Neural cell (in vitro differentiated cells): Measurements from ENCODE around the gene GATAD1. TPM values are rescaled to one million over a fixed set of nuclear protein-coding genes. Genes with fewer than 3 reads are reported as not detected.

Source experiments
- H2AFZ ChIP-seq: fragments of 200-600, 300-800 bp; sonication (generic), shearing (Covaris generic); 2 replicates; pipeline ENCODE4 v1.6.0; 2014; ENCODE audit warnings: low read depth, mild to moderate bottlenecking, antibody characterized with exemption, low read length, moderate library complexity
- H3F3A ChIP-seq: fragments of 200-600 bp; shearing (Covaris generic); 2 replicates; pipeline ENCODE4 v1.6.1; 2016; ENCODE audit warnings: mild to moderate bottlenecking, moderate library complexity, mixed read lengths, antibody characterized with exemption, low read length; ENCODE audit not compliant: insufficient read depth, poor library complexity, severe bottlenecking
- H3K27ac ChIP-seq: fragments of 200-600, 300-800 bp; sonication (generic), shearing (Covaris generic); 2 replicates; pipeline ENCODE4 v1.5.1; 2014; ENCODE audit warnings: mild to moderate bottlenecking, low read length, moderate library complexity
- H3K27me3 ChIP-seq: fragments of 300-800, 200-600 bp; sonication (generic), shearing (Covaris generic); 2 replicates; pipeline ENCODE4 v1.6.0; 2014; ENCODE audit warnings: mild to moderate bottlenecking, low read depth, low read length, moderate library complexity; ENCODE audit not compliant: insufficient read depth
- H3K36me3 ChIP-seq: fragments of 300-800, 200-600 bp; sonication (generic), shearing (Covaris generic); 2 replicates; pipeline ENCODE4 v1.5.1; 2014; ENCODE audit warnings: mild to moderate bottlenecking, antibody characterized with exemption, low read length, moderate library complexity; ENCODE audit not compliant: insufficient read depth
- H3K4me2 ChIP-seq: fragments of 300-800, 200-600 bp; sonication (generic), shearing (Covaris generic); 2 replicates; pipeline ENCODE4 v1.6.0; 2014; ENCODE audit warnings: mild to moderate bottlenecking, low read length
- H3K4me3 ChIP-seq: fragments of 300-800, 200-600 bp; sonication (generic), shearing (Covaris generic); 2 replicates; pipeline ENCODE4 v1.5.1; 2014; ENCODE audit warnings: mild to moderate bottlenecking, low read length, moderate library complexity
- H3K79me2 ChIP-seq: fragments of 200-600 bp; shearing (Covaris generic); replicated peaks from 2 replicates; pipeline ENCODE4 v1.6.0; 2014; ENCODE audit warnings: mild to moderate bottlenecking, low read length, moderate library complexity; ENCODE audit not compliant: insufficient read depth
- H3K9ac ChIP-seq: fragments of 300-800, 200-600 bp; sonication (generic), shearing (Covaris generic); 2 replicates; pipeline ENCODE4 v1.6.1; 2016; ENCODE audit warnings: mild to moderate bottlenecking, low read length, mixed read lengths
- H3K9me2 ChIP-seq: fragments of 200-600 bp; shearing (Covaris generic); 2 replicates; pipeline ENCODE4 v1.6.1; 2016; ENCODE audit warnings: mild to moderate bottlenecking, low read length, mixed read lengths; ENCODE audit not compliant: insufficient read depth
- H3K9me3 ChIP-seq: fragments of 200-600, 300-800 bp; sonication (generic), shearing (Covaris generic); 2 replicates; pipeline ENCODE4 v1.6.1; 2016; ENCODE audit warnings: mild to moderate bottlenecking, mixed run types, low read length, moderate library complexity, mixed read lengths
- H4K20me1 ChIP-seq: fragments of 200-600 bp; shearing (Covaris generic); 2 replicates; pipeline ENCODE4 v1.6.1; 2016; ENCODE audit warnings: mild to moderate bottlenecking, mixed run types; ENCODE audit not compliant: insufficient read depth
- EP300 ChIP-seq: fragments of 450-650 bp; conservative IDR thresholded peaks from 2 replicates; pipeline ENCODE4 v1.6.1; 2014; ENCODE audit warnings: antibody characterized with exemption, mild to moderate bottlenecking, moderate library complexity; ENCODE audit not compliant: poor library complexity, severe bottlenecking
- EZH2 ChIP-seq: fragments of 200-600, 300-800 bp; shearing (Covaris generic), sonication (generic); IDR thresholded peaks from 2 replicates; pipeline ENCODE4 v1.6.1; 2014; ENCODE audit warnings: antibody characterized with exemption, low read length, borderline replicate concordance, mild to moderate bottlenecking; ENCODE audit not compliant: insufficient read depth, poor library complexity, severe bottlenecking
- MXI1 ChIP-seq: fragments of 450-650 bp; conservative IDR thresholded peaks from 2 replicates; pipeline ENCODE4 v1.6.1; 2014; ENCODE audit warnings: antibody characterized with exemption, mild to moderate bottlenecking; ENCODE audit not compliant: poor library complexity, severe bottlenecking
- POLR2AphosphoS5 ChIP-seq: IDR thresholded peaks from 2 replicates; pipeline ENCODE4 v1.6.1; 2012
- RAD21 ChIP-seq: fragments of 450-650 bp; conservative IDR thresholded peaks from 2 replicates; pipeline ENCODE4 v1.6.1; 2014; ENCODE audit warnings: antibody characterized with exemption, mild to moderate bottlenecking, moderate library complexity
- SMC3 ChIP-seq: fragments of 450-650 bp; conservative IDR thresholded peaks from 2 replicates; pipeline ENCODE4 v1.6.1; 2014; ENCODE audit warnings: antibody characterized with exemption, mild to moderate bottlenecking, moderate library complexity; ENCODE audit not compliant: poor library complexity
- TAF1 ChIP-seq: IDR thresholded peaks from 2 replicates; pipeline ENCODE4 v1.6.1; 2012; ENCODE audit warnings: low read depth
- polyA plus RNA-seq: library from polyadenylated mRNA; depleted of rRNA; stranded (reverse); fragments of >200 nt; gene quantifications from 2 replicates; pipeline ENCODE4 v1.2.3, GENCODE V29; 2014
- TF ChIP-seq, protein P1 (sequence below): fragments of 450-650 bp; IDR thresholded peaks from 2 replicates; pipeline ENCODE4 v1.5.1; 2014; ENCODE audit warnings: antibody characterized with exemption, mild to moderate bottlenecking, moderate library complexity; ENCODE audit not compliant: poor library complexity, severe bottlenecking
- TF ChIP-seq, protein P2 (sequence below): IDR thresholded peaks from 2 replicates; pipeline ENCODE4 v1.6.1; 2012; ENCODE audit warnings: borderline replicate concordance

GATAD1 gene
- polyA plus RNA-seq, 1 donor from 2014 or later, result 28.9 TPM

DNA sequence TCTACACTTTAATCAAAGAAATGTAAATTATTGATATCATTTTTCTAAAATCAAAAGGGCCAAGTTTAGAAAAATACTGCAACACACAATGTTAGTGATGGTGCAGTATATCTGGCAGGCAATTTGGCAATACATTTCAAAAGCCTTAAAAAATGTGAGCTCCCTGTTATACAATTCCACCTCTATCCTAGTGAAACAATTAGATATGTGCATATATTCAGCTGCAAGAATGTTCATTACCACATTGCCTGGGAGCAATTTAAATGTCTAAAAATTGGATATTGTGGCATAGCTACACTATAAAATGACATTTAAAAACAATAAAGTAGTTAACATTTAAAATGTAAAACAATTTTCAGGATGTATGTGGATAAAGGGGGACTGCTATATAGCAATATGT is 40.5 kb downstream of the GATAD1 start:
- H2AFZ ChIP-seq, result no peak overlapping the region
- H3K36me3 ChIP-seq, result peaks cover 20% of the 10 kb centered on the region

DNA sequence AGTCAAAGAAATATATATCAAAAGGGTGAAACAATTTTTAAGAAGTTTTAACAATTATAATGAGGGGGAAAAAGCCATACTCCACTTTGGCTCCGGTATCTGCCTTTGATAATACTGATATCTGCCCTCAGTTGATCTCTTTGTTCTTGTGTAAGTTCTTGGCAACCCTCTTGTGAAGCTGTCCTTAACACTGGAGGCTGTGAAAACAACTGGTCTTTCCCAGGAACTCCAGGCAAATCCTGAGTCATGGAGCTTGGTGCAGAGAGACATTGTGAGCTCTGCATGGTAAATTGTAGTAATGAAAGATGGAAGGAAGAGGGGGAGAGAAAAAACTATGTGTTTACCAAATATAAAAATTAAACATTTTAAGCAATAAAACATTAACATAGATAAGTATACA is 42.4 kb downstream of the GATAD1 start:
- no peak overlapping the region for H2AFZ ChIP-seq

More for the DNA sequence above, 40.5 kb downstream of the GATAD1 start:
- TF ChIP-seq POLR2AphosphoS5 (no peak), EP300 (no peak), RAD21 (no peak), EZH2 (no peak), MXI1 (no peak), SMC3 (no peak), TAF1 (no peak)
- TF ChIP-seq, protein P1, sequence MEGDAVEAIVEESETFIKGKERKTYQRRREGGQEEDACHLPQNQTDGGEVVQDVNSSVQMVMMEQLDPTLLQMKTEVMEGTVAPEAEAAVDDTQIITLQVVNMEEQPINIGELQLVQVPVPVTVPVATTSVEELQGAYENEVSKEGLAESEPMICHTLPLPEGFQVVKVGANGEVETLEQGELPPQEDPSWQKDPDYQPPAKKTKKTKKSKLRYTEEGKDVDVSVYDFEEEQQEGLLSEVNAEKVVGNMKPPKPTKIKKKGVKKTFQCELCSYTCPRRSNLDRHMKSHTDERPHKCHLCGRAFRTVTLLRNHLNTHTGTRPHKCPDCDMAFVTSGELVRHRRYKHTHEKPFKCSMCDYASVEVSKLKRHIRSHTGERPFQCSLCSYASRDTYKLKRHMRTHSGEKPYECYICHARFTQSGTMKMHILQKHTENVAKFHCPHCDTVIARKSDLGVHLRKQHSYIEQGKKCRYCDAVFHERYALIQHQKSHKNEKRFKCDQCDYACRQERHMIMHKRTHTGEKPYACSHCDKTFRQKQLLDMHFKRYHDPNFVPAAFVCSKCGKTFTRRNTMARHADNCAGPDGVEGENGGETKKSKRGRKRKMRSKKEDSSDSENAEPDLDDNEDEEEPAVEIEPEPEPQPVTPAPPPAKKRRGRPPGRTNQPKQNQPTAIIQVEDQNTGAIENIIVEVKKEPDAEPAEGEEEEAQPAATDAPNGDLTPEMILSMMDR, result no peak
- TF ChIP-seq, protein P2, sequence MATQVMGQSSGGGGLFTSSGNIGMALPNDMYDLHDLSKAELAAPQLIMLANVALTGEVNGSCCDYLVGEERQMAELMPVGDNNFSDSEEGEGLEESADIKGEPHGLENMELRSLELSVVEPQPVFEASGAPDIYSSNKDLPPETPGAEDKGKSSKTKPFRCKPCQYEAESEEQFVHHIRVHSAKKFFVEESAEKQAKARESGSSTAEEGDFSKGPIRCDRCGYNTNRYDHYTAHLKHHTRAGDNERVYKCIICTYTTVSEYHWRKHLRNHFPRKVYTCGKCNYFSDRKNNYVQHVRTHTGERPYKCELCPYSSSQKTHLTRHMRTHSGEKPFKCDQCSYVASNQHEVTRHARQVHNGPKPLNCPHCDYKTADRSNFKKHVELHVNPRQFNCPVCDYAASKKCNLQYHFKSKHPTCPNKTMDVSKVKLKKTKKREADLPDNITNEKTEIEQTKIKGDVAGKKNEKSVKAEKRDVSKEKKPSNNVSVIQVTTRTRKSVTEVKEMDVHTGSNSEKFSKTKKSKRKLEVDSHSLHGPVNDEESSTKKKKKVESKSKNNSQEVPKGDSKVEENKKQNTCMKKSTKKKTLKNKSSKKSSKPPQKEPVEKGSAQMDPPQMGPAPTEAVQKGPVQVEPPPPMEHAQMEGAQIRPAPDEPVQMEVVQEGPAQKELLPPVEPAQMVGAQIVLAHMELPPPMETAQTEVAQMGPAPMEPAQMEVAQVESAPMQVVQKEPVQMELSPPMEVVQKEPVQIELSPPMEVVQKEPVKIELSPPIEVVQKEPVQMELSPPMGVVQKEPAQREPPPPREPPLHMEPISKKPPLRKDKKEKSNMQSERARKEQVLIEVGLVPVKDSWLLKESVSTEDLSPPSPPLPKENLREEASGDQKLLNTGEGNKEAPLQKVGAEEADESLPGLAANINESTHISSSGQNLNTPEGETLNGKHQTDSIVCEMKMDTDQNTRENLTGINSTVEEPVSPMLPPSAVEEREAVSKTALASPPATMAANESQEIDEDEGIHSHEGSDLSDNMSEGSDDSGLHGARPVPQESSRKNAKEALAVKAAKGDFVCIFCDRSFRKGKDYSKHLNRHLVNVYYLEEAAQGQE, result no peak
- no peaks in the 10 kb centered on the region for H3K9me3 ChIP-seq
- H3F3A ChIP-seq, result no peaks in the 10 kb centered on the region
- no peaks in the 10 kb centered on the region for H3K9me2 ChIP-seq
- no peak overlapping the region for H3K4me3 ChIP-seq
- H3K27ac ChIP-seq, result no peak overlapping the region
- H3K4me2 ChIP-seq, result no peak overlapping the region
- H3K27me3 ChIP-seq, result no peaks in the 10 kb centered on the region
- H3K79me2 ChIP-seq, result no peaks in the 10 kb centered on the region
- H4K20me1 ChIP-seq, result no peaks in the 10 kb centered on the region
- no peak overlapping the region for H3K9ac ChIP-seq

More for the DNA sequence above, 42.4 kb downstream of the GATAD1 start:
- TF ChIP-seq, protein P1, result no peak
- TF ChIP-seq POLR2AphosphoS5, result no peak
- TF ChIP-seq EZH2, result no peak
- Histone ChIP-seq H3F3A (no peaks in the 10 kb centered on the region), H3K4me2 (no peak overlapping the region), H3K9me3 (no peaks in the 10 kb centered on the region), H3K27me3 (no peaks in the 10 kb centered on the region), H3K79me2 (no peaks in the 10 kb centered on the region), H3K36me3 (peaks cover 20% of the 10 kb centered on the region), H4K20me1 (no peaks in the 10 kb centered on the region), H3K27ac (no peak overlapping the region), H3K9ac (no peak overlapping the region), H3K9me2 (no peaks in the 10 kb centered on the region), H3K4me3 (no peak overlapping the region)
